Transverse colon (tissue), 4 donors: Measurements from ENCODE around the gene CPXM1. TPM values are rescaled to one million over a fixed set of nuclear protein-coding genes. Genes with fewer than 3 reads are reported as not detected.

ENCODE experiments used
- DNase-seq: peaks from one replicate; pipeline ENCODE4 v3.0.0-alpha.2; 2019
- H3K27ac ChIP-seq, 4 donors: fragments of 200-600 bp; sonication (generic); 2 replicates each; pipeline ENCODE4 v1.5.1; 2016 to 2018; ENCODE audit warnings: inconsistent platforms in 4 of 4
- H3K27me3 ChIP-seq: fragments of 200-600 bp; sonication (generic); 2 replicates; pipeline ENCODE4 v1.5.1; 2017; ENCODE audit warnings: inconsistent platforms
- H3K36me3 ChIP-seq, 4 donors: fragments of 200-600 bp; sonication (generic); 2 replicates each; pipeline ENCODE4 v1.5.1; 2017 to 2019; ENCODE audit warnings: inconsistent platforms in 4 of 4
- H3K4me1 ChIP-seq, 4 donors: fragments of 200-600 bp; sonication (generic); 2 replicates each; pipeline ENCODE4 v1.5.1; 2017 to 2020; ENCODE audit warnings: inconsistent platforms in 4 of 4
- H3K4me3 ChIP-seq, 4 donors: fragments of 200-600 bp; sonication (generic); 1 replicate in 1 of 4; 2 replicates in 3 of 4; pipeline versions ENCODE4 v1.5.1 to v1.6.1; 2017 to 2019; ENCODE audit warnings: inconsistent platforms in 4 of 4
- H3K9me3 ChIP-seq, 2 donors: fragments of 200-600 bp; sonication (generic); 2 replicates each; pipeline ENCODE4 v1.5.1; 2017 to 2019; ENCODE audit warnings: inconsistent platforms in 2 of 2
- CTCF ChIP-seq, 5 experiments: fragments of 200-600 bp in 3 of 5; fragments of 450-650 bp in 2 of 5; sonication (generic) in 3 of 5; IDR thresholded peaks; 1 replicate in 2 of 5; 2 replicates in 3 of 5; pipeline ENCODE4 v1.5.1; 2016 to 2017; ENCODE audit warnings: antibody characterized with exemption in 5 of 5, inconsistent platforms in 3 of 5, mild to moderate bottlenecking in 2 of 5, moderate library complexity in 1 of 5
- EP300 ChIP-seq: sonication (generic); formaldehyde crosslinking; IDR thresholded peaks from one replicate; pipeline ENCODE4 v1.6.1; 2017; ENCODE audit warnings: antibody characterized with exemption, low read depth
- POLR2A ChIP-seq: fragments of 450-650 bp; IDR thresholded peaks from one replicate; pipeline ENCODE4 v1.6.1; 2016; ENCODE audit warnings: antibody characterized with exemption, mild to moderate bottlenecking, moderate library complexity
- POLR2AphosphoS5 ChIP-seq, 3 donors: sonication (generic); formaldehyde crosslinking; IDR thresholded peaks; one replicate each; pipeline ENCODE4 v1.6.1; 2016; ENCODE audit warnings: antibody characterized with exemption in 3 of 3
- WGBS, 2 donors: methylation state at CpG; one replicate each; pipeline ENCODE4 v1.1.5; 2018; ENCODE audit warnings: low coverage in 1 of 2; 5-methylcytosine and 5-hydroxymethylcytosine counted together
- in situ Hi-C, 4 donors: fragments of 200-750 bp; cut with MboI; loops; one replicate each; pipeline versions ENCODE4 v1.15.0 to v1.15.1; 2017; ENCODE audit warnings: low sequenced_read_pairs in 3 of 4, low pct_ligation_motif_present in 1 of 4, low pct_unique_long_range_greater_than_20kb in 1 of 4
- intact Hi-C: fragments of 100-400 bp; cut with DNase I; formaldehyde crosslinking; loops from one replicate; pipeline ENCODE4 v1.15.1; 2023; ENCODE audit warnings: low total_unique reads
- total RNA-seq, 4 donors: library from RNA; depleted of rRNA; stranded (reverse); fragments of >200 nt; gene quantifications; one replicate each; pipeline ENCODE4 v1.1.0, GENCODE V29; 2016

The CPXM1 gene
- total RNA-seq, 4 donors from 2014 or later, result 0.80 to 2.6 (median 1.0) TPM

- intact Hi-C loops, result no loop called here
- Histone ChIP-seq H3K4me3 (no peak overlapping the region), H3K9me3 (no peaks in the 10 kb centered on the region), H3K27me3 (peaks cover 6% of the 10 kb centered on the region), H3K4me1 (peaks cover 1 to 19% (median 10%) of the 10 kb centered on the region in 4 donors), H3K27ac (no peak overlapping the region), H3K36me3 (no peaks in the 10 kb centered on the region)
- DNase-seq, result no peak
- TF ChIP-seq POLR2AphosphoS5 (IDR thresholded peaks at IDR 0.05), result no peak
- TF ChIP-seq CTCF (IDR thresholded peaks at IDR 0.05), result no peak
- TF ChIP-seq EP300, result no peak
- TF ChIP-seq POLR2A, result no peak
- 86 to 100% methylated on average over 1 to 4 of the region's 4 CpGs for WGBS, 2 donors
- in situ Hi-C loops, result no loop called here
Measured at GRCh38 chr20:2745936-2746635, 54.3 kb downstream of the CPXM1 start.

- Histone ChIP-seq H3K4me3 (no peak overlapping the region), H3K9me3 (no peaks in the 10 kb centered on the region), H3K4me1 (peaks cover 0 to 11% (median 2%) of the 10 kb centered on the region in 4 donors), H3K36me3 (no peaks in the 10 kb centered on the region), H3K27me3 (peaks cover 6% of the 10 kb centered on the region), H3K27ac (no peak overlapping the region)
- 75 to 100% methylated on average over 1 to 12 of the region's 12 CpGs for WGBS, 2 donors
- TF ChIP-seq POLR2A (no peak), CTCF (IDR thresholded peaks at IDR 0.05) (no peak), POLR2AphosphoS5 (IDR thresholded peaks at IDR 0.05) (no peak), EP300 (no peak)
- intact Hi-C loops, result no loop called here
- no peak for DNase-seq
- in situ Hi-C loops, result no loop called here
Measured at GRCh38 chr20:2745060-2745910, 55.1 kb downstream of the CPXM1 start.

Other genes with a start within 250 kb of the CPXM1 start
- 100 to 1,000 TPM in 2 of 4 donors, 10 to 100 TPM in 2; 32.8 to 303 (median 126) TPM for gene NOP56, start 148.0 kb downstream of the CPXM1 start, total RNA-seq
- 100 to 1,000 TPM in 2 of 4 donors, 10 to 100 TPM in 2; 71.8 to 152 (median 106) TPM for gene IDH3B, start 136.4 kb downstream of the CPXM1 start, total RNA-seq
- 100 to 1,000 TPM in 1 of 4 donors, 1 to 10 TPM in 3; 3.7 to 101 (median 5.4) TPM for gene EBF4, start 107.8 kb downstream of the CPXM1 start, total RNA-seq
- gene C20orf141, start 14.4 kb upstream of the CPXM1 start, total RNA-seq, result not detected
- gene TMEM239, start 15.7 kb upstream of the CPXM1 start, total RNA-seq, result not detected
- gene PCED1A, start 40.0 kb upstream of the CPXM1 start, total RNA-seq, result 10 to 100 TPM; 15.5 to 85.7 (median 36.6) TPM
- gene VPS16, start 40.1 kb upstream of the CPXM1 start, total RNA-seq, result 10 to 100 TPM; 29.2 to 42.2 (median 36.7) TPM
- 10 to 100 TPM; 32.2 to 55.8 (median 45.8) TPM for gene PTPRA, start 72.9 kb upstream of the CPXM1 start, total RNA-seq
- not detected for gene GNRH2, start 243.0 kb upstream of the CPXM1 start, total RNA-seq
- 10 to 100 TPM; 42.7 to 88.3 (median 54.3) TPM for gene MRPS26, start 245.4 kb upstream of the CPXM1 start, total RNA-seq